ENCODE results near the gene EPHA4.

DNA sequence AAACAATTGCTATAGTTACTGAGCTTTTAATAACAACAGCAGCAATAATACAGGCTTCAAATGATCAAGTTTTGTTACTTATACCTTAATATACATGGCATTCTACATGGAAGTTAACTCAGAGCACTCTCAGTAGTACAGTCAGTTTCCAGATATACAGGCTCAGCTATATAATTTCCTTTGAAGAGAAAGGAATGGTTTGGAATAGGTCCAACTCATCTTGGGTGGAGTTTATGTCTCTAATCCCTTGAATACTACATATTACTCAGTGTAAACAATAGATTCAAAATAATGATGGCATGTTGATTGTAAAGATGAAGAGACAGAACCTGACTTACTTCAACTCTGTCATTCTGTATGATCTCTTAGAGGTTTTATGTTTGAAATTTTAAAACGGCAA is 174.9 kb downstream of the EPHA4 start:
- TF ChIP-seq EZH2 (IDR thresholded peaks at IDR 0.05; ENCODE audit: insufficient read depth, poor library complexity, severe bottlenecking) (no peak), EZH2phosphoT487 (IDR thresholded peaks at IDR 0.05; ENCODE audit: insufficient read depth, low read depth) (no peak)

Measured in GM23248 (cell line).